Endothelial cell of hepatic sinusoid (primary cell): ENCODE measurements around the gene TSPYL4.

Experiments used
- in situ Hi-C: cut with HindIII; loops from 2 replicates; pipeline ENCODE4 v1.10.0; 2017; ENCODE audit warnings: low sequenced_read_pairs

Gene TSPYL4

DNA sequence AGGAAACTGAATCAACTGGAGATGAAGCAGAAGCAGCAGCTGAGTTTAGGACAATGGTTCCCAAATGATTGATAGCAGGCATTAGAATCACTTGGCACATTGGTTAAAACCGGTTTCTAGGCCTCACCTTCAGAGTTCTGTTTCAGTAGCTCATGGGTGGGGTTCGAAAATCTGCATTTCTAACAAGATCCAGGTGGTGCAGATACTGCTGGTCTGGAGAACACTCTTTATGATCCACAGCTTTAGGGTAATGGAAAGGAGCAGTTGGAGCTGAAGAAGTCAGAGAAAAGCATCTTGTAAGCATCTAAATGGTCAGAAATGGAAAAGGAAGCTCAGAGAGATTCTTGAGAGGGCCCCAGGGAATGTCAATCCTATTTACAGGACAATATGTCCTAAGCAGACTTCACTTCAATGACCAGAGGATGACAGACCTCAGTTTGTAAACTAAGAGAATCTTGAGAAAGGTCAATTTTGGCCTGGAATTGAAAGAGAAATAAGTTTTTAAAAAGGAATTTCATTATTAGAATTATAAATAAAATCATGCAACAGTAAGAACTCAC is 17.4 kb upstream of the TSPYL4 start:
- in situ Hi-C loops, result loop anchor here (25.0 kb wide), 1 partner anchor 291 kb away; the partner anchor contains the start of genes CALHM4 and RWDD1

GRCh38 chr6:116268589-116269293 is 14.9 kb upstream of the TSPYL4 start:
- in situ Hi-C loops, result loop anchor here (25.0 kb wide), 1 partner anchor 294 kb away; the partner anchor contains the start of genes CALHM4 and RWDD1

DNA sequence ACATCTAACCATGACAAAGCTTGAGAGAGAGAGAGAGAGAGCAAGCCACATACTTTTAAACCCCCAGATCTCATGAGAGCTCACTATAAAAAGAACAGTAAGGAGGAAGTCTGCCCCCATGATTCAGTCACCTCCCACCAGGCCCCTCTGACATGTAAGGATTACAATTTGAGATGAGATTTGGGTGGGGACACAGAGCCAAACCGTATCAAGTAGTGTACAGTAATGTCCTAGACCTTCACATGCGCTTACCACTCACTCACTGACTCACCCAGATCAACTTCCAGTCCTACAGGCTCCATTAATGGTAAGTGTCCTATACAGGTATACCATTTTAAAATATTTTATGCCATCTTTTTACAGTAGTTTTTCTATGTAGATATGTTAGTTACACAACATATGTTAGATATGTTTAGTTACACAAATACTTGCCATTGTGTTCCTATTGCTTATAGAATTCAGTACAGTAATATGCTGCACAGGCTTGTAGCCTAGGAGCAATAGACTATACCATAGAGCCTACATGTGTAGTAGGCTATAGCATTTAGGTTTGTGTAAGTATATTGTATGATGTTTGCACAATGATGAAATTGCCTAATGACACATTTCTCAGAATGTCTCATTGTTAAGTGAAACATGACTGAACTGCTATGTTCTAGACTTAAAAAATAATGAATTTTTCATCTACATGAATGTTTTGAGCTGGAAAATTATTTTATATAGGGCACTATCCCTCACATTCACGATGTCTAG is 14.1 kb upstream of the TSPYL4 start:
- in situ Hi-C loops, result loop anchor here (25.0 kb wide), 1 partner anchor 294 kb away; the partner anchor contains the start of genes CALHM4 and RWDD1

DNA sequence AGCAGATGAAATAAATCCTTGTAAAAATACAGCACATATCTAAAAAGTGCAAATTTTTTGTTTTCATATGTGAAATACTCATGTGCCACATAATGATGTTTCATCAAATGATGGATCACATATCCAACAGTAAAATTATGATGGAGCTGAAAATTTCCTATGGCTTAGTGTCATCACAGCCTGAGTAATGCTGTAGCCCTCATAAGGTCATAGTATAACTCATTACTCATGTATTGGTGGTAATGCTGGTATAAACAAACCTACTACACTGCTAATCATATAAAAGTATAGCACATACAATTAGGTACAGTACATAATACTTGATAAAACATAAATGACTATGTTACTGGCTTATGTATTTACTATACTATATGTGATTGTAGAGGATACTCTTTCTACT is 12.9 kb upstream of the TSPYL4 start:
- in situ Hi-C loops, result loop anchor here (25.0 kb wide), 1 partner anchor 295 kb away; the partner anchor contains the start of genes CALHM4 and RWDD1

GRCh38 chr6:116265041-116265829 is 11.4 kb upstream of the TSPYL4 start:
- in situ Hi-C loops, result loop anchor here (25.0 kb wide), 1 partner anchor 297 kb away; the partner anchor contains the start of genes CALHM4 and RWDD1

GRCh38 chr6:116263353-116263752 is 9.5 kb upstream of the TSPYL4 start:
- in situ Hi-C loops, result loop anchor here (25.0 kb wide), 1 partner anchor 299 kb away; the partner anchor contains the start of genes CALHM4 and RWDD1

DNA sequence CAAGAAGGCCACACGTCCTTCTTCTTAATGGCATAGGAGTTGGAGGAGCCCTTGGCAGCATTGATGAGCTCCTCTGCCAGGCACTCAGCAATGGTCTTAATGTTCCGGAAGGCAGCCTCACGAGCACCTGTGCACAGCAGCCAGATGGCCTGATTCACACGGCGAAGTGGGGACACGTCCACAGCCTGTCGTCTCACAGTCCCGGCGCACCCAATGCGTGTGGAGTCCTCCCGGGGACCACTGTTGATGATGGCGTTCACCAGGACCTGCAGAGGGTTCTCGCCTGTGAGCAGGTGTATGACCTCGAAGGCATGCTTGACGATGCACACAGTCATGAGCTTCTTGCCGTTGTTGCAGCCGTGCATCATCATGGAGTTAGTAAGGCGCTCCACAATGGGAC is 4.6 kb upstream of the TSPYL4 start:
- in situ Hi-C loops, result loop anchor here (25.0 kb wide), 1 partner anchor 304 kb away; the partner anchor contains the start of genes CALHM4 and RWDD1

DNA sequence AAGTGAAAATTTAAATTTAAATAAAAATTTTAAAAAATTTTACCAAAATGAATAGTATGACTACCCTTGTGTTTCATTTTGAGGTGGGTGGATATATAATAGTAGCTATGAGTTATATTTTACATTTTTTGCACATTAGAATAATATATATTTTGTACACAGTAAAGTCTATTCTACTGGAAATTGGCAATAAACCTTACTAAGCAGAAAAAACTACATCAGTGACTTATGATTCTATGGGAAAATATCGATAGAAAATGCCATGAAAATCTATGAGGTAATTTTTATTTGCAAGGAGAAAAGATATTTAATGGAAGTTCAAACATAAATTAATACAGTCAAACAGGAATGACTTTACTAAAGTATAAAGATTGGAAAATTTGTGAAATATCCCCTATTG is 2.8 kb upstream of the TSPYL4 start:
- in situ Hi-C loops, result loop anchor here (25.0 kb wide), 1 partner anchor 306 kb away; the partner anchor contains the start of genes CALHM4 and RWDD1

GRCh38 chr6:116255246-116255800 is 1.4 kb upstream of the TSPYL4 start:
- in situ Hi-C loops, result loop anchor here (25.0 kb wide), 1 partner anchor 307 kb away; the partner anchor contains the start of genes CALHM4 and RWDD1

DNA sequence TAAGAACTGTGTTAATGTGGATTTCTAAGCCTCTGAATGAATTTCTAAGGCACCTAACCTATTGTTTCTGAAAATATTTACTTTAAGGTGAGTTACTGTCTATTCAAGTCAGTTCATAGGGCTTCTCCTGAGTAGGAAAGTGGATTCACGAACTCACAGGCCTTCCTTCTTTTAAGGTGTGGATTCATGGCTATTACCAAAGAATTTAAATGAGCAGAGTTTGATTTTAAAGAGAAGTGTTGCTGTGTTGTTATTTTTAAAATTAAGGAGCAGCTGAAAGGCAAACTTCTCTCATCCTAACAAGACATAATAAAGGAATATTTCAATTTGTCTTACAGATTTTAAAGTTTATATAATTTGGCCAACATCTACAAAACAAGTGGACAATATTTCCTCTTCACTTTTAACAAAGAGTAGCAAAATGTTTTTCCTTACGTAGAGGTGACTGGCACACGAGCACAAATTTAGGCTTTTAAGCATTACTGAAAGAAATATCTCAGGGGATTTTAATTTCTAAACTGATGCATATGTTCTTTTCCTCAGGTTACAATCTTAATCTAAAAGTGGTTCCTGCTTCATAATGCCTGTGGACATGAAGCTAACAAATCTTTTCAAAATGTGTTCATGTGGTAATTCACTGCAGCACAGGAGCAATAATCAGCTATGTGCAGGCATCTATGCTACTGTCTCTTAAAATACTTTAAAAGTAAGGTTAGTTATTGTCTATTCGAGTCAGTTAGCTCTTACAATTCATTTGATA is 602 bp upstream of the TSPYL4 start:
- in situ Hi-C loops, result loop anchor here (25.0 kb wide), 1 partner anchor 308 kb away; the partner anchor contains the start of genes CALHM4 and RWDD1

- in situ Hi-C loops, result loop anchor here (25.0 kb wide), 1 partner anchor 309 kb away; the partner anchor contains the start of genes CALHM4 and RWDD1
These were observed 729 bp downstream of the TSPYL4 start for GRCh38 chr6:116253188-116253504.

DNA sequence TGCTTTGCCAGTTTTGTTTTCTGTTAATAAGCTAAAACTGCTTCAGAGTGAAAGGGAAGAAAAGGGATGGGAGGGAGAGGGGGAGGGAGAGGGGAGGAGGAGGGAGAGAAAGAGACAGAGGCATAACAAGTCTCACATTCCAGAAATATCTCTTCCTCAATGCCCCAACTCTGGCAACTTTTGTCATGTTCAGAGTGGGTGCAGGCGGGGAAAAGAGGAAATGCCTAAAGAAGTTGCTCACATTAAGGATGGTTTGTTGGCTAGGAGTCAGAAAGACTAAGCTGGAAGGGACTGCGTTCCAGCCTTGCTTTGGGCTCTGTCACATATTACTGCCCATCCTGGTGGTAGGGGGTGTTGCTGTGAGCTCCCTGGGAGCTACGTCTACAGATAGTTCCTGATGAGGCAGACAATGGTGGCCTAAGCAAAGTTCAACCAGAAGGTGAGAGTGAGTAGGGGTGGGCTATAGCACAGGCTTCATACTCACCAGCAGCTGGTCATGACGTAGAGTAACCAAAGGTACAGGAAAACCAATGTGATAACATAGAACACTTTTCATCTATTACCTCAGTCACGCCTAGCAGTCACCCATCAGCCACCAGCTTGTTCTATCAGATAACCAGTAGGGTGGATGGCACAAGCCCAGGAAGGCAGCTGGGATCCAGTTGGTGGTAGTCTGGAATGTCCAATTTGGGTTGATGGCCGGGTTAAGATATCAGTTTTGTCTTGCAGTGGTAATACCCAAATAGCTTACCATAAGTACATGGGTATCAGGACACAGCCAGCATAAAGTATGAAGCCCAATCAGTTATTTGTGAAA is 2.1 kb downstream of the TSPYL4 start:
- in situ Hi-C loops, result loop anchor here (25.0 kb wide), 1 partner anchor 311 kb away; the partner anchor contains the start of genes CALHM4 and RWDD1

DNA sequence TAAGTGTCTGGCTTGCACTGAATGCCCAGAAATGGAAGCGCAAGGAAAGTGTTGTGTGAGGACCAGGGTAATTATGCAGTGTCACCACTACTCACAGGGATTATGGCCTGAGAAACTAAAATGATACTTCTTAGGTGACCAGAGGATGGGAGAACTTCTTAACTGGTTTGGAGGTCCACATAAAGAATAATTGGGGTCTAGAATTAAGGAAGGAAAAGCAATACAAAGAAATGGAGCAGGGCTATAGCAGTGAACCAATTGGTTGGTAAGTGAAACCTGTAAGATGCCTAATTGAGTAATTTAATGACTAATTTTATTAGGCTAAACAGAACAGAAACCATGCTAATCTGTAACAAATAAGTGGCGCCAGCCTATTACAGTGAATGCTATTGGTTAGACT is 5.3 kb downstream of the TSPYL4 start:
- in situ Hi-C loops, result no loop called here

DNA sequence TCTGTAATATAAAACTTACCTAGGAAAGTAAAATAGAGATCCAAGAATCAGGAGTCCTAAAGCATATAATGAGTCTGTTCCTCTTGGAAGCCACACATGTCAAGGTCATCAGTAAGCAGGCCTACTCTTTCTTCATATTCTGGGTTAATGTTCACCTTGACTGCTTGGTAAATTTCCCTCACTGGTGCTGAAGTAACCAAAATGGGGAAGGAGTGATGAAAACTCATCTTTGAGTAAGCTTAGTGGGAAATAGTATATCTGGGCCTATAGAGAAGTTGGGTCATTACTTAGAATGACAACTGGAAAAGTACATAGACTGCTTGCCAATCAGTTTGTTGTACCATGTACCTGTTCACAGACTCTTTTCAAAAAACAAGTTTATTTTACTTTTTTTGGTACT is 6.6 kb downstream of the TSPYL4 start:
- in situ Hi-C loops, result no loop called here

DNA sequence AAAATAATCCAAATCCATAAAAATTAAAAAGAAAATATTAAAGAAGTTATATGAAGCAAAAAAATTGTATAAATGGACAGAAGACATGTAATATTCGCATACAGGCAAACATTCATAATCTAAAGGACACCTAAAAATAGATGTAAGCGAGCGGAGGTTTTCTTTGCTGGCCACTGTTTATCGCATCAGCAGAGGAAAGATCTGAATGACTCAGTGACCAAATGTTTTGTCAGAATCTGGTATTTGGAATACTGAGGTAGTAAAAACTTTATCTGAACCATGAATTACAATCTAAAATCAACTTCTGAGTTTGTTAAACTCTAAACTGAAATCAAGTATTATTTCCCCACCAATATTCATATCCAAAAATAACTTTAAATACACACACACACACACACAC is 7.8 kb downstream of the TSPYL4 start:
- in situ Hi-C loops, result no loop called here

DNA sequence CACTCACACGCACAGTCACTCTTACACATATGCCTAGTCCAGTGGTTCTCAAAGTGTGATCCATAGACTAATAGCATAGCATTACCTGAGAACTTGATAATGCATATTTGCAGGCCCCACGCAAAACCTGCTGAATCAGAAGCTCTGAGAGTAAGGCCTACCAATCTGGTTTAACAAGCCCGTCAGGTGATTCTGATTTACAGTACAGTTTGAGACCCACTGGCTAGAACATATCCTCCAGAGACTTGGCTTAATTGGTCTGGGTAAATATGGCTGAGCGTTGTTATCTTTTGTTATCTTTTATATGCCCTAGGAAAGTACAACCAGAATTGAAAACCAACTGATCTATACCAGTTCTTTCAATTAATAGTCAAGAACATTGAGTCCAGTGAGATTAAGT is 9.6 kb downstream of the TSPYL4 start:
- in situ Hi-C loops, result no loop called here

DNA sequence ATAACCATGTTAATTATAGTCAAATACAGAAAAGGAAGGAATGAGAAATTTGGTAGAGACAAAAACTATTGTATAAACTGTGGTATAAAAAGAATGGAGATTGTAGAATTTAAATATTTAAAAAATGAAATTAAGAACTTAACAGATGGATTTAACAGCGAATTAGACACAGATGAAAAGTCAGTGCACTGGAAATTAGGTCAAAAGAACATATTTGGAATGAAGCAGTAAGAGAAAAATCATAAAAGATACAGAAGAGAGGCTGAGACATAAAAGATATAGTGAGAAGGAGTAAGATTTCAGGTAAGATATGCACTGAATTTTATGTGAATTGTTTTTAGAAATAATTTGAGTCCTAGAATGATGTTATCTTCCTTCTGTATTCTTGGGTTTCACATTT is 14.0 kb downstream of the TSPYL4 start:
- in situ Hi-C loops, result no loop called here

- in situ Hi-C loops, result no loop called here
These were observed 14.6 kb downstream of the TSPYL4 start for GRCh38 chr6:116239256-116239655.
